H9 (cell line): ENCODE results near the gene HOXC11. TPM values are rescaled to one million over a fixed set of nuclear protein-coding genes. Genes with fewer than 3 reads are reported as not detected.

Experiments
- DNase-seq: peaks from one replicate; pipeline ENCODE4 v3.0.0-alpha.2; 2017
- H2AFZ ChIP-seq: one replicate; pipeline ENCODE4 v1.6.1; 2013; ENCODE audit warnings: mild to moderate bottlenecking, low read length, control low read depth, moderate library complexity
- H2AK5ac ChIP-seq: 2 replicates; pipeline ENCODE4 v1.6.1; 2013; ENCODE audit warnings: low read length, control low read depth, mixed read lengths; ENCODE audit not compliant: insufficient read length
- H2BK120ac ChIP-seq: one replicate; pipeline ENCODE4 v1.6.1; 2013; ENCODE audit warnings: low read depth, mild to moderate bottlenecking, low read length, control low read depth, inconsistent platforms; ENCODE audit not compliant: poor library complexity, severe bottlenecking
- H2BK12ac ChIP-seq: 2 replicates; pipeline ENCODE4 v1.6.1; 2013; ENCODE audit warnings: low read length, control low read depth, mixed read lengths, low read depth; ENCODE audit not compliant: insufficient read length
- H2BK15ac ChIP-seq: 2 replicates; pipeline ENCODE4 v1.6.1; 2013; ENCODE audit warnings: low read depth, low read length, control low read depth
- H2BK20ac ChIP-seq: one replicate; pipeline ENCODE4 v1.6.1; 2013; ENCODE audit warnings: low read depth, mild to moderate bottlenecking, low read length, control low read depth, inconsistent platforms; ENCODE audit not compliant: poor library complexity, severe bottlenecking
- H2BK5ac ChIP-seq: 2 replicates; pipeline ENCODE4 v1.6.1; 2013; ENCODE audit warnings: low read length, control low read depth, mixed read lengths; ENCODE audit not compliant: insufficient read length
- H3K14ac ChIP-seq: 2 replicates; pipeline ENCODE4 v1.6.1; 2013; ENCODE audit warnings: low read length, control low read depth; ENCODE audit not compliant: insufficient read depth
- H3K18ac ChIP-seq: 2 replicates; pipeline ENCODE4 v1.6.1; 2013; ENCODE audit warnings: low read depth, mild to moderate bottlenecking, mixed read lengths, low read length, control low read depth; ENCODE audit not compliant: insufficient read length
- H3K23ac ChIP-seq: 2 replicates; pipeline ENCODE4 v1.6.1; 2013; ENCODE audit warnings: low read length, control low read depth, mixed read lengths, low read depth; ENCODE audit not compliant: insufficient read length
- H3K23me2 ChIP-seq: 2 replicates; pipeline ENCODE4 v1.6.1; 2013; ENCODE audit warnings: low read depth, mild to moderate bottlenecking, mixed read lengths, low read length, control low read depth; ENCODE audit not compliant: insufficient read length, poor library complexity, severe bottlenecking
- H3K27ac ChIP-seq: 2 replicates; pipeline ENCODE4 v1.5.1; 2013; ENCODE audit warnings: low read length, control low read depth, mixed read lengths, low read depth; ENCODE audit not compliant: insufficient read length
- H3K27me3 ChIP-seq: 2 replicates; pipeline ENCODE4 v1.6.1; 2013; ENCODE audit warnings: low read length, control low read depth, inconsistent platforms; ENCODE audit not compliant: insufficient read depth
- H3K4ac ChIP-seq: 2 replicates; pipeline ENCODE4 v1.6.1; 2013; ENCODE audit warnings: low read depth, mild to moderate bottlenecking, control low read depth, inconsistent platforms, low read length, moderate library complexity
- H3K4me1 ChIP-seq: 2 replicates; pipeline ENCODE4 v1.6.1; 2013; ENCODE audit warnings: low read length, control low read depth, inconsistent platforms; ENCODE audit not compliant: insufficient read depth
- H3K4me2 ChIP-seq: 2 replicates; pipeline ENCODE4 v1.6.1; 2013; ENCODE audit warnings: low read length, control low read depth, mixed read lengths; ENCODE audit not compliant: insufficient read length, insufficient read depth
- H3K56ac ChIP-seq: 2 replicates; pipeline ENCODE4 v1.6.1; 2013; ENCODE audit warnings: low read depth, mild to moderate bottlenecking, mixed read lengths, low read length, control low read depth; ENCODE audit not compliant: insufficient read length
- H3K79me1 ChIP-seq: 2 replicates; pipeline ENCODE4 v1.6.1; 2013; ENCODE audit warnings: low read depth, mild to moderate bottlenecking, moderate library complexity, low read length, control low read depth, inconsistent platforms; ENCODE audit not compliant: insufficient read depth, poor library complexity, severe bottlenecking
- H3K79me2 ChIP-seq: 2 replicates; pipeline ENCODE4 v1.6.1; 2013; ENCODE audit warnings: low read length, control low read depth, inconsistent platforms; ENCODE audit not compliant: insufficient read depth
- H3K9ac ChIP-seq: 2 replicates; pipeline ENCODE4 v1.6.1; 2013; ENCODE audit warnings: low read length, control low read depth, mixed read lengths; ENCODE audit not compliant: insufficient read length; ENCODE audit errors: extremely low read depth
- H3K9me3 ChIP-seq: one replicate; pipeline ENCODE4 v1.6.1; 2013; ENCODE audit warnings: low read depth, low read length, inconsistent platforms; ENCODE audit not compliant: control insufficient read depth
- H3T11ph ChIP-seq: one replicate; pipeline ENCODE4 v1.6.1; 2013; ENCODE audit warnings: mild to moderate bottlenecking, low read length, control low read depth, inconsistent platforms
- H4K20me1 ChIP-seq: one replicate; pipeline ENCODE4 v1.6.1; 2013; ENCODE audit not compliant: control insufficient read depth, insufficient read length, insufficient read depth
- H4K5ac ChIP-seq: 2 replicates; pipeline ENCODE4 v1.6.1; 2013; ENCODE audit warnings: low read depth, mild to moderate bottlenecking, mixed read lengths, low read length, control low read depth; ENCODE audit not compliant: insufficient read length
- H4K8ac ChIP-seq: replicated peaks from 2 replicates; pipeline ENCODE4 v1.6.1; 2013; ENCODE audit warnings: low read length, control low read depth, mixed read lengths, low read depth; ENCODE audit not compliant: insufficient read length
- H4K91ac ChIP-seq: 2 replicates; pipeline ENCODE4 v1.6.1; 2013; ENCODE audit warnings: low read depth, mild to moderate bottlenecking, moderate library complexity, mixed read lengths, low read length, control low read depth; ENCODE audit not compliant: insufficient read length
- H3K27ac Mint-ChIP-seq, 3 experiments: 2 replicates in 2 of 3; 3 replicates in 1 of 3; pipeline ENCODE4 v1.8.0; 2020 to 2021; ENCODE audit warnings: mixed read lengths in 3 of 3, mild to moderate bottlenecking in 1 of 3, moderate library complexity in 1 of 3
- H3K27me3 Mint-ChIP-seq: 2 replicates; pipeline ENCODE4 v1.8.0; 2021; ENCODE audit warnings: low read depth, mild to moderate bottlenecking, moderate library complexity, mixed read lengths
- H3K36me3 Mint-ChIP-seq, 3 experiments: 2 replicates in 2 of 3; 3 replicates in 1 of 3; pipeline ENCODE4 v1.8.0; 2020 to 2021; ENCODE audit warnings: low read depth in 3 of 3, mixed read lengths in 3 of 3; ENCODE audit not compliant: insufficient read depth in 1 of 3
- H3K4me1 Mint-ChIP-seq, 2 experiments: 2 replicates each; pipeline ENCODE4 v1.8.0; 2020; ENCODE audit warnings: mixed read lengths in 2 of 2
- H3K4me3 Mint-ChIP-seq, 2 experiments: 2 replicates in 1 of 2; 3 replicates in 1 of 2; pipeline ENCODE4 v1.8.0; 2020 to 2021; ENCODE audit warnings: mild to moderate bottlenecking in 2 of 2, mixed read lengths in 2 of 2, moderate library complexity in 1 of 2
- H3K9me3 Mint-ChIP-seq, 2 experiments: 2 replicates in 1 of 2; 3 replicates in 1 of 2; pipeline ENCODE4 v1.8.0; 2020; ENCODE audit warnings: mild to moderate bottlenecking in 2 of 2, mixed read lengths in 2 of 2, moderate library complexity in 1 of 2
- WGBS: extraction: QIAGEN DNeasy Blood & Tissue Kit; methylation state at CpG from one replicate; pipeline ENCODE4 v1.1.7; 2013; ENCODE audit warnings: missing lambda C conversion rate, low lambda C conversion rate, mixed read lengths; ENCODE audit not compliant: insufficient read length; ENCODE audit errors: extremely low coverage; 5-methylcytosine and 5-hydroxymethylcytosine counted together
- total RNA-seq: library from RNA; stranded (reverse); gene quantifications from 2 replicates; pipeline ENCODE4 v1.2.1, GENCODE V29; 2021
- TF ChIP-seq, protein P1 (sequence below): fragments of 200-600 bp; sonication (generic); conservative IDR thresholded peaks from 3 replicates; pipeline ENCODE4 v1.8.0; 2021; ENCODE audit warnings: antibody characterized with exemption, mild to moderate bottlenecking

The HOXC11 gene
- total RNA-seq, 1 experiment from 2014 or later = not detected

DNA sequence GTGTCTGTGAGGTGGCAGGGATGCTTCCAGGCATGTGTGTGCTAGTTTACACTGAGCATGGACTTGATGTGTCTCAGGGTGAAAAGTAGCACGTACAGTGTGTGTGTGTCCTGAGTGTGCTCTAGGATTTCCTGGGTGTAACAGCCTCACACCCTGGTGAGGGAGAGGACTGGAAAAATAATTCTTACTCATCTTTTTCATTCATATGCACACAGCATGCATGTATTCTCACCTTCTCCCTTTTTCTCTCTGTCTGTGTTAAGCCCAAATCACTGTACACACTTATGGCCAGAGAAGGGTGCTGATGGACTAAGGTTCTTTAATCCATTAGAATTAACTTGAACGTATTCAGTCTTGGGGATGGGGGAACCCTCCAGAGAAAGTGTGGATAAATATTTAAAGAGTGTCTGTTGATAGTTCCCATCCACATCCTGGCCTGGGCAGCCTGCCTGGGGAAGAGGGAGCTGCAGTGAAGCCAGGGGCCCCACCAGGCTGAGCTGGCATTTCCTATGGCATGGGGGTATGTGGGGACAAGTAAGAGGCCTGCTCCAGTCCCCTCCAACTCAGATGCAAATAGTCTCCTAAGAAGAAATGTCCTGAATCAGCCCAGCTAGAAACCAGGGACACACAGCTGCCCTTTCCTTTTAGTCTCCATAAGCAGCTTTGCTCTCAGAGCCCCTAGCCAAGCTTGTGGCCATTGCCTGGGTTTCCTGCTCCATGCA is 34.8 kb downstream of the HOXC11 start:
- Histone ChIP-seq H3K9me3 (no peaks in the 10 kb centered on the region), H2AK5ac (no peak overlapping the region), H3K23me2 (no peaks in the 10 kb centered on the region), H2BK12ac (no peak overlapping the region), H4K20me1 (no peaks in the 10 kb centered on the region), H2AFZ (no peak overlapping the region), H3K27ac (no peak overlapping the region), H2BK15ac (no peak overlapping the region), H3K56ac (no peak overlapping the region), H3T11ph (no peak overlapping the region), H3K79me2 (no peaks in the 10 kb centered on the region), H3K14ac (no peak overlapping the region), H4K8ac (no peak overlapping the region), H3K4ac (no peak overlapping the region), H3K27me3 (peaks cover 94% of the 10 kb centered on the region), H3K79me1 (no peaks in the 10 kb centered on the region), H4K91ac (no peak overlapping the region), H3K4me2 (no peak overlapping the region), H3K9ac (no peak overlapping the region), H2BK20ac (no peak overlapping the region), H3K4me1 (no peaks in the 10 kb centered on the region), H4K5ac (no peak overlapping the region), H2BK5ac (no peak overlapping the region), H3K18ac (no peak overlapping the region), H2BK120ac (no peak overlapping the region), H3K23ac (no peak overlapping the region)
- TF ChIP-seq, protein P1, sequence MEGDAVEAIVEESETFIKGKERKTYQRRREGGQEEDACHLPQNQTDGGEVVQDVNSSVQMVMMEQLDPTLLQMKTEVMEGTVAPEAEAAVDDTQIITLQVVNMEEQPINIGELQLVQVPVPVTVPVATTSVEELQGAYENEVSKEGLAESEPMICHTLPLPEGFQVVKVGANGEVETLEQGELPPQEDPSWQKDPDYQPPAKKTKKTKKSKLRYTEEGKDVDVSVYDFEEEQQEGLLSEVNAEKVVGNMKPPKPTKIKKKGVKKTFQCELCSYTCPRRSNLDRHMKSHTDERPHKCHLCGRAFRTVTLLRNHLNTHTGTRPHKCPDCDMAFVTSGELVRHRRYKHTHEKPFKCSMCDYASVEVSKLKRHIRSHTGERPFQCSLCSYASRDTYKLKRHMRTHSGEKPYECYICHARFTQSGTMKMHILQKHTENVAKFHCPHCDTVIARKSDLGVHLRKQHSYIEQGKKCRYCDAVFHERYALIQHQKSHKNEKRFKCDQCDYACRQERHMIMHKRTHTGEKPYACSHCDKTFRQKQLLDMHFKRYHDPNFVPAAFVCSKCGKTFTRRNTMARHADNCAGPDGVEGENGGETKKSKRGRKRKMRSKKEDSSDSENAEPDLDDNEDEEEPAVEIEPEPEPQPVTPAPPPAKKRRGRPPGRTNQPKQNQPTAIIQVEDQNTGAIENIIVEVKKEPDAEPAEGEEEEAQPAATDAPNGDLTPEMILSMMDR = no peak
- no peak overlapping the region for H3K27ac Mint-ChIP-seq
- H3K27me3 Mint-ChIP-seq = peaks cover 100% of the 10 kb centered on the region
- WGBS = no CpG with 5 or more reads among the region's 2 CpGs
- no peak overlapping the region for H3K4me3 Mint-ChIP-seq
- peaks cover 2 to 8% of the 10 kb centered on the region in 2 experiments; a peak in 2 of 5 replicates for H3K9me3 Mint-ChIP-seq
- DNase-seq = no peak
- no peaks in the 10 kb centered on the region for H3K36me3 Mint-ChIP-seq
- peaks cover 7 to 35% of the 10 kb centered on the region in 2 experiments for H3K4me1 Mint-ChIP-seq
